CD4-positive, alpha-beta T cell (primary cell): Measurements from ENCODE around the gene PKNOX2. TPM values are rescaled to one million over a fixed set of nuclear protein-coding genes. Genes with fewer than 3 reads are reported as not detected.

Experiments used
- ATAC-seq: fragments of 200-7000 bp; cut with Tn5 transposase; one replicate; pipeline ENCODE4 v1.10.0; 2022; ENCODE audit warnings: mild to moderate bottlenecking; ENCODE audit not compliant: poor library complexity
- CTCF ChIA-PET: fragments of 350-600 bp; sonication (Branson Sonifier 250); formaldehyde crosslinking; loops from one replicate; lab custom pipeline; 2021; ENCODE audit warnings: antibody characterized with exemption, inconsistent platforms; lab: Charles Lee
- POLR2A ChIA-PET: fragments of 350-600 bp; sonication (Branson Sonifier 250); formaldehyde crosslinking; loops from one replicate; lab custom pipeline; 2021; ENCODE audit warnings: antibody characterized with exemption, inconsistent platforms; lab: Charles Lee
- DNase-seq, 14 experiments: peaks; one replicate each; pipeline ENCODE4 v3.0.0-alpha.2; 2013 to 2020; ENCODE audit warnings: mixed read lengths in 2 of 14
- H3K27ac ChIP-seq, 2 donors: one replicate each; pipeline versions ENCODE4 v1.5.1 to v1.7.0; 2013; ENCODE audit warnings: low read length in 2 of 2, low read depth in 1 of 2, mild to moderate bottlenecking in 1 of 2
- H3K27me3 ChIP-seq, 2 experiments: 1 replicate in 1 of 2; 2 replicates in 1 of 2; pipeline versions ENCODE4 v1.6.1 to v1.7.0; 2013; ENCODE audit warnings: low read length in 2 of 2, control low read depth in 1 of 2, mild to moderate bottlenecking in 1 of 2, moderate library complexity in 1 of 2; ENCODE audit not compliant: insufficient read depth in 2 of 2, control insufficient read depth in 1 of 2
- H3K36me3 ChIP-seq: one replicate; pipeline ENCODE4 v1.6.1; 2013; ENCODE audit warnings: low read length, control low read depth; ENCODE audit not compliant: insufficient read depth
- H3K4me1 ChIP-seq: one replicate; pipeline ENCODE4 v1.6.1; 2013; ENCODE audit warnings: low read length, control low read depth; ENCODE audit not compliant: insufficient read depth
- H3K4me3 ChIP-seq: one replicate; pipeline ENCODE4 v1.5.1; 2013; ENCODE audit warnings: mild to moderate bottlenecking, low read length, moderate library complexity
- H3K9me3 ChIP-seq, 2 experiments: 1 replicate in 1 of 2; 2 replicates in 1 of 2; pipeline versions ENCODE4 v1.6.1 to v1.7.0; 2013; ENCODE audit warnings: low read length in 2 of 2, mild to moderate bottlenecking in 2 of 2, control low read depth in 1 of 2, moderate library complexity in 1 of 2; ENCODE audit not compliant: control insufficient read depth in 1 of 2, insufficient read depth in 1 of 2
- H3K27ac Mint-ChIP-seq: one replicate; pipeline ENCODE4 v1.8.0; 2020; ENCODE audit warnings: mixed read lengths
- H3K27me3 Mint-ChIP-seq: one replicate; pipeline ENCODE4 v1.8.0; 2021; ENCODE audit warnings: mixed read lengths
- H3K36me3 Mint-ChIP-seq: one replicate; pipeline ENCODE4 v1.8.0; 2021; ENCODE audit warnings: low read depth, mixed read lengths
- H3K4me1 Mint-ChIP-seq: one replicate; pipeline ENCODE4 v1.8.0; 2021; ENCODE audit warnings: low read depth, mixed read lengths
- H3K4me3 Mint-ChIP-seq: one replicate; pipeline ENCODE4 v1.8.0; 2020; ENCODE audit warnings: mild to moderate bottlenecking, mixed read lengths
- H3K9me3 Mint-ChIP-seq: one replicate; pipeline ENCODE4 v1.8.0; 2020; ENCODE audit warnings: mixed read lengths
- CTCF ChIP-seq: fragments of 200-600 bp; IDR thresholded peaks from one replicate; pipeline ENCODE4 v1.8.0; 2022; ENCODE audit warnings: antibody characterized with exemption, mild to moderate bottlenecking
- intact Hi-C, 2 experiments: fragments of 100-400 bp; cut with DNase I in 1 of 2; cut with micrococcal nuclease in 1 of 2; formaldehyde crosslinking; loops; one replicate each; pipeline versions ENCODE4 v1.15.1 to v1.9.0; 2023 to 2025; cut with DNase I, micrococcal nuclease
- total RNA-seq, 174 experiments: library from RNA in 2 of 174; stranded (reverse) in 2 of 174; gene quantifications; one replicate each; pipeline ENCODE4 v1.2.3 and lab custom pipeline; 2021 to 2026

Gene PKNOX2
- total RNA-seq, 2 experiments from 2014 or later = not detected

- H3K4me3 ChIP-seq = no peak overlapping the region
- CTCF ChIA-PET = no interaction called here
- no peaks in the 10 kb centered on the region for H3K9me3 Mint-ChIP-seq
- no peaks in the 10 kb centered on the region for H3K36me3 ChIP-seq
- no peak overlapping the region for H3K27ac ChIP-seq
- no peak overlapping the region for H3K4me3 Mint-ChIP-seq
- TF ChIP-seq CTCF = no peak
- intact Hi-C loops = no loop called here
- H3K27me3 Mint-ChIP-seq = peaks cover 5% of the 10 kb centered on the region
- no peaks in the 10 kb centered on the region for H3K36me3 Mint-ChIP-seq
- no peak for ATAC-seq
- H3K4me1 Mint-ChIP-seq = no peaks in the 10 kb centered on the region
- H3K27ac Mint-ChIP-seq = no peak overlapping the region
- H3K4me1 ChIP-seq = no peaks in the 10 kb centered on the region
- no peaks in the 10 kb centered on the region for H3K27me3 ChIP-seq
- DNase-seq = no peak
- no peaks in the 10 kb centered on the region for H3K9me3 ChIP-seq
- POLR2A ChIA-PET = no interaction called here
Observed at GRCh38 chr11:125280646-125281045, 116.1 kb downstream of the PKNOX2 start.

GRCh38 chr11:125281831-125282595, 117.5 kb downstream of the PKNOX2 start:
- H3K27me3 ChIP-seq = no peaks in the 10 kb centered on the region
- no peaks in the 10 kb centered on the region for H3K9me3 Mint-ChIP-seq
- ATAC-seq (no peak), DNase-seq (no peak)
- H3K4me1 ChIP-seq = no peaks in the 10 kb centered on the region
- peaks cover 5% of the 10 kb centered on the region for H3K27me3 Mint-ChIP-seq
- ChIA-PET CTCF (no interaction called here), POLR2A (no interaction called here)
- H3K27ac Mint-ChIP-seq = no peak overlapping the region
- no peak overlapping the region for H3K4me3 ChIP-seq
- intact Hi-C loops = no loop called here
- no peaks in the 10 kb centered on the region for H3K4me1 Mint-ChIP-seq
- H3K36me3 ChIP-seq = no peaks in the 10 kb centered on the region
- TF ChIP-seq CTCF = no peak
- no peak overlapping the region for H3K27ac ChIP-seq
- H3K9me3 ChIP-seq = no peaks in the 10 kb centered on the region
- H3K4me3 Mint-ChIP-seq = no peak overlapping the region
- H3K36me3 Mint-ChIP-seq = no peaks in the 10 kb centered on the region

- Mint-ChIP-seq H3K36me3 (no peaks in the 10 kb centered on the region), H3K4me1 (no peaks in the 10 kb centered on the region), H3K4me3 (no peak overlapping the region), H3K9me3 (no peaks in the 10 kb centered on the region), H3K27ac (no peak overlapping the region), H3K27me3 (peaks cover 5% of the 10 kb centered on the region)
- intact Hi-C loops = no loop called here
- Histone ChIP-seq H3K4me1 (no peaks in the 10 kb centered on the region), H3K9me3 (no peaks in the 10 kb centered on the region), H3K4me3 (no peak overlapping the region), H3K27me3 (no peaks in the 10 kb centered on the region), H3K36me3 (no peaks in the 10 kb centered on the region), H3K27ac (no peak overlapping the region)
- ATAC-seq = no peak
- no peak for DNase-seq
- CTCF ChIA-PET = no interaction called here
- TF ChIP-seq CTCF = no peak
- POLR2A ChIA-PET = no interaction called here
Observed at GRCh38 chr11:125282596-125282914, 118.0 kb downstream of the PKNOX2 start.
